Type B pancreatic cell (in vitro differentiated cells): Measurements from ENCODE around the gene HPS3. TPM values are rescaled to one million over a fixed set of nuclear protein-coding genes. Genes with fewer than 3 reads are reported as not detected.

Experiments used
- DNase-seq: peaks from one replicate; pipeline ENCODE4 v3.0.0; 2021; ENCODE audit warnings: mixed read lengths; ENCODE audit not compliant: unreplicated experiment; ENCODE audit errors: extremely low spot score
- H3K27ac Mint-ChIP-seq: 2 replicates; pipeline ENCODE4 v1.8.0; 2021; ENCODE audit warnings: mild to moderate bottlenecking, mixed read lengths
- H3K27me3 Mint-ChIP-seq: 2 replicates; pipeline ENCODE4 v1.8.0; 2021; ENCODE audit warnings: mixed read lengths
- H3K36me3 Mint-ChIP-seq: 2 replicates; pipeline ENCODE4 v1.8.0; 2021; ENCODE audit warnings: mixed read lengths
- H3K4me1 Mint-ChIP-seq: one replicate; pipeline ENCODE4 v1.8.0; 2021; ENCODE audit warnings: mixed read lengths; ENCODE audit not compliant: unreplicated experiment
- H3K4me3 Mint-ChIP-seq: 2 replicates; pipeline ENCODE4 v1.8.0; 2021; ENCODE audit warnings: mild to moderate bottlenecking, mixed read lengths
- H3K9me3 Mint-ChIP-seq: 2 replicates; pipeline ENCODE4 v1.8.0; 2021; ENCODE audit warnings: mixed read lengths
- CTCF ChIP-seq: fragments of 200-600 bp; sonication (generic); conservative IDR thresholded peaks from 2 replicates; pipeline ENCODE4 v1.5.0; 2021; ENCODE audit warnings: antibody characterized with exemption, mild to moderate bottlenecking
- total RNA-seq: library from RNA; stranded (reverse); gene quantifications from 2 replicates; pipeline ENCODE4 v1.2.1, GENCODE V29; 2021; ENCODE audit warnings: low replicate concordance

HPS3 gene
- total RNA-seq, 1 donor from 2014 or later = 18.2 TPM

GRCh38 chr3:149104484-149104883, 25.0 kb upstream of the HPS3 start:
- Mint-ChIP-seq H3K27me3 (no peaks in the 10 kb centered on the region), H3K4me3 (no peak overlapping the region), H3K36me3 (no peaks in the 10 kb centered on the region), H3K27ac (no peak overlapping the region), H3K9me3 (no peaks in the 10 kb centered on the region), H3K4me1 (no peaks in the 10 kb centered on the region)
- TF ChIP-seq CTCF = no peak
- DNase-seq = no peak

DNA sequence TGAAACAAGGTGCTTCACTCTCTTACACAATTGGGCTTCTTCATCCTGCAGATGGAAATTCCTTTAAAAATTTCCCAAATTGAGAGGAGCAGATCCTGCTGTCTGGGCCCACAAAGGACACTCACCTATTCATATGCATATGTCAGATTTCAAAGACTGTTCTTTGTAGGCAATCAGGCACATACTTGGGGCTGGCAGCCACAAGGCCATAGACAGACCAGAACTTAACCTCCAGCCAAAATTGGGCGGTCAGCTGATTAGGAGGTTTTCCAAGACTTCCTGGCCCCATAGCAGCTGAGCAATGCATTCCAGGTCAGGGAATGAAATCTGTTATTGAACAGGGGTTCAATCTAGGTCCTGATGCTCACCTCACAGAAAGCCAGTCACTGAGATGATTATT, 15.0 kb upstream of the HPS3 start:
- no peak for TF ChIP-seq CTCF
- Mint-ChIP-seq H3K27me3 (no peaks in the 10 kb centered on the region), H3K27ac (no peak overlapping the region), H3K4me3 (no peak overlapping the region), H3K9me3 (peaks cover 7% of the 10 kb centered on the region), H3K36me3 (no peaks in the 10 kb centered on the region), H3K4me1 (peaks cover 5% of the 10 kb centered on the region)
- DNase-seq = no peak

DNA sequence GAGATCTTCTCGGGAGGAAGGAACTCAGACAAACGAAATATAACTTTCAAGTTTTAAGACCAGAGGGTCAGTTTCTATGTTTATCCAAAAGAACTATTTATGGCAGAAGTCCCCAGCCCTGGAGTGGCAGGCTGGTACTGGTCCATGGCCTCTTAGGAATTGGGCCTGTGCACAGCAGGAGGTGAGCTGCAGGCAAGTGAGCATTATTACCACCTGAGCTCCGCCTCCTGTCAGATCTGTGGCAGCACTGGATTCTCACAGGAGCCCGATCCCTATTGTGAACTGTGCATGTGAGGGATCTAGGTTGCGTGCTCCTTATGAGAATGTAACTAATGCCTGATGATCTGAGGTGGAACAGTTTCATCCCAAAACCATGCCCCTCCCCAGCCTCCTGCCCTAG, 14.3 kb upstream of the HPS3 start:
- peaks cover 4% of the 10 kb centered on the region for H3K9me3 Mint-ChIP-seq
- no peak overlapping the region for H3K27ac Mint-ChIP-seq
- peaks cover 5% of the 10 kb centered on the region for H3K4me1 Mint-ChIP-seq
- H3K27me3 Mint-ChIP-seq = no peaks in the 10 kb centered on the region
- no peaks in the 10 kb centered on the region for H3K36me3 Mint-ChIP-seq
- no peak overlapping the region for H3K4me3 Mint-ChIP-seq
- no peak for TF ChIP-seq CTCF
- DNase-seq = no peak

DNA sequence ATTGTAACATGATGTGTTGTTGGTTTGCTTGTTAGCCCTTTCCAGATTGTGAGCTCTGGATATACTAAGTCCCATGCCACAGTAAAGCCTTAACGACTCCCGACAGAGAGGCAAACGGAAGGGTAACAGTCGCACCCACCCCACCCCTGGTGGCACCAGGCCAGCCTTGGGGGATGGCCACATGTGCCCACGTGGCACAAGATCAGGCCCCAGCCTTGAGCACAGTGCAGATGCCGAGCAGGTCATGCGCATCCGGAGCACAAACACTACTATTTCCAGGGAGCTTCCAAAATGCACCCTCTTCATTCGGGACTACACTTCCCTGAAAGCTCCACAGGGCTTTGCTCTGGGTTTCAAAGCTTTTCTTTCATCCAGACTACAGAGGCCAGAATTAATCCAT, 10.7 kb upstream of the HPS3 start:
- H3K27me3 Mint-ChIP-seq = no peaks in the 10 kb centered on the region
- TF ChIP-seq CTCF = no peak
- no peak overlapping the region for H3K4me3 Mint-ChIP-seq
- H3K4me1 Mint-ChIP-seq = peaks cover 10% of the 10 kb centered on the region
- H3K27ac Mint-ChIP-seq = no peak overlapping the region
- no peak for DNase-seq
- H3K36me3 Mint-ChIP-seq = no peaks in the 10 kb centered on the region
- H3K9me3 Mint-ChIP-seq = no peaks in the 10 kb centered on the region

GRCh38 chr3:149119466-149119865, 10.0 kb upstream of the HPS3 start:
- Mint-ChIP-seq H3K27me3 (no peaks in the 10 kb centered on the region), H3K4me3 (no peak overlapping the region), H3K4me1 (peaks cover 10% of the 10 kb centered on the region), H3K27ac (no peak overlapping the region), H3K36me3 (no peaks in the 10 kb centered on the region), H3K9me3 (no peaks in the 10 kb centered on the region)
- no peak for TF ChIP-seq CTCF
- no peak for DNase-seq
